Naive thymus-derived CD4-positive, alpha-beta T cell (primary cell): ENCODE measurements around the gene TSHZ2. TPM values are rescaled to one million over a fixed set of nuclear protein-coding genes. Genes with fewer than 3 reads are reported as not detected.

ENCODE experiments used
- ATAC-seq: fragments of 150-1000 bp; cut with Tn5 transposase; 2 replicates; pipeline ENCODE4 v1.10.0; 2021; ENCODE audit warnings: mild to moderate bottlenecking, moderate library complexity
- CTCF ChIA-PET: fragments of 350-600 bp; sonication (Branson Sonifier 250); formaldehyde crosslinking; loops from one replicate; lab custom pipeline; 2021; ENCODE audit warnings: antibody characterized with exemption; lab: Charles Lee
- POLR2A ChIA-PET: fragments of 350-600 bp; sonication (Branson Sonifier 250); formaldehyde crosslinking; loops from one replicate; lab custom pipeline; 2021; ENCODE audit warnings: antibody characterized with exemption, inconsistent platforms; lab: Charles Lee
- DNase-seq, 9 donors: peaks; one replicate each; pipeline versions ENCODE4 v3.0.0 to v3.0.0-alpha.2; 2020 to 2022; ENCODE audit warnings: mixed read lengths in 1 of 9
- H3K27ac ChIP-seq: one replicate; pipeline ENCODE4 v1.7.0; 2013; ENCODE audit warnings: mild to moderate bottlenecking, low read depth, low read length, moderate library complexity
- H3K27me3 ChIP-seq, 2 donors: one replicate each; pipeline ENCODE4 v1.7.0; 2013; ENCODE audit warnings: low read length in 2 of 2, mild to moderate bottlenecking in 2 of 2, moderate library complexity in 2 of 2; ENCODE audit not compliant: control insufficient read depth in 2 of 2, insufficient read depth in 2 of 2
- H3K36me3 ChIP-seq, 3 experiments: 1 replicate in 2 of 3; 2 replicates in 1 of 3; pipeline ENCODE4 v1.7.0; 2013; ENCODE audit warnings: low read length in 3 of 3, mild to moderate bottlenecking in 3 of 3, moderate library complexity in 1 of 3; ENCODE audit not compliant: insufficient read depth in 3 of 3, control insufficient read depth in 2 of 3
- H3K4me1 ChIP-seq, 2 donors: one replicate each; pipeline ENCODE4 v1.7.0; 2013; ENCODE audit warnings: low read length in 2 of 2, mild to moderate bottlenecking in 2 of 2, moderate library complexity in 1 of 2; ENCODE audit not compliant: control insufficient read depth in 2 of 2, insufficient read depth in 2 of 2
- H3K4me3 ChIP-seq: 2 replicates; pipeline ENCODE4 v1.7.0; 2013; ENCODE audit warnings: mild to moderate bottlenecking, low read length
- H3K9me3 ChIP-seq, 3 experiments: 1 replicate in 2 of 3; 2 replicates in 1 of 3; pipeline ENCODE4 v1.7.0; 2013; ENCODE audit warnings: low read length in 3 of 3; ENCODE audit not compliant: control insufficient read depth in 2 of 3
- H3K27ac Mint-ChIP-seq, 9 donors: one replicate each; pipeline ENCODE4 v1.8.0; 2020 to 2022; ENCODE audit warnings: mixed read lengths in 9 of 9, mild to moderate bottlenecking in 8 of 9, moderate library complexity in 5 of 9, inconsistent platforms in 2 of 9
- H3K27me3 Mint-ChIP-seq, 5 donors: one replicate each; pipeline ENCODE4 v1.8.0; 2021 to 2022; ENCODE audit warnings: mixed read lengths in 5 of 5, mild to moderate bottlenecking in 1 of 5
- H3K36me3 Mint-ChIP-seq, 5 donors: one replicate each; pipeline ENCODE4 v1.8.0; 2020 to 2022; ENCODE audit warnings: mixed read lengths in 5 of 5, mild to moderate bottlenecking in 3 of 5, inconsistent platforms in 1 of 5
- H3K4me1 Mint-ChIP-seq, 7 donors: one replicate each; pipeline ENCODE4 v1.8.0; 2020 to 2022; ENCODE audit warnings: mixed read lengths in 7 of 7, mild to moderate bottlenecking in 3 of 7, inconsistent platforms in 1 of 7
- H3K4me3 Mint-ChIP-seq, 10 donors: one replicate each; pipeline ENCODE4 v1.8.0; 2020 to 2022; ENCODE audit warnings: mild to moderate bottlenecking in 10 of 10, mixed read lengths in 10 of 10, moderate library complexity in 6 of 10, inconsistent platforms in 2 of 10
- H3K9me3 Mint-ChIP-seq, 11 donors: one replicate each; pipeline ENCODE4 v1.8.0; 2020 to 2022; ENCODE audit warnings: mixed read lengths in 11 of 11, mild to moderate bottlenecking in 4 of 11, inconsistent platforms in 1 of 11, moderate library complexity in 1 of 11
- intact Hi-C, 2 donors: fragments of 100-400 bp; cut with micrococcal nuclease; formaldehyde crosslinking; loops; one replicate each; pipeline ENCODE4 v1.15.1; 2023
- polyA plus RNA-seq, 2 donors: library from polyadenylated mRNA; unstranded; fragments of 300-500 nt; fragmentation: Illumina TruSeq; gene quantifications; one replicate each; pipeline ENCODE4 v1.2.3, GENCODE V29; 2021
- total RNA-seq, 6 experiments: library from RNA in 5 of 6; stranded (reverse) in 5 of 6; gene quantifications; 1 replicate in 5 of 6; 2 replicates in 1 of 6; pipeline ENCODE4 v1.2.3 and lab custom pipeline; 2021 to 2026

The TSHZ2 gene
- total and polyA plus RNA-seq, 7 experiments from 2014 or later, result 6.0 to 84.5 (median 42.5) TPM

DNA sequence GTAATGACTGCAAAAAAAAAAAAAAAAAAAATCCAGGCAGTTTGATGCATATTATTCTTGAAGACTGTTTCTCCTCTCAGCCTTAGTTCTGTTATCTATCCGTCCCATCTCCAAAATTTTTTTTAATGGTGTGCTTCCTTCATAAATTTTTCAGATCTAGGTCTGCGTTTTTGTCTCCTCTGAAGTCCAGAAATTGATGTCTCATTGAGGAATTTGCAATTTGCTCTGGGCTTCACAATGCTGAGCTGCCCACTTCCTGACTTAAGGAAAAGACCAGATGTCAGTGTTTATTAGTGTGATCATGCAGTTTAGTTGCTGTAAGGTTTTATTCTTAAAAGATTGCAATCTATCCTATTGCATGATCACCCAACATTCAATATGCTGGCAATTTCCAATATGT, 323.9 kb downstream of the TSHZ2 start:
- ChIA-PET CTCF (no interaction called here), POLR2A (no interaction called here)
- H3K36me3 ChIP-seq, result no peaks in the 10 kb centered on the region
- H3K4me1 ChIP-seq, result no peaks in the 10 kb centered on the region
- H3K4me3 Mint-ChIP-seq, result no peak overlapping the region
- peaks cover 0 to 22% (median 3%) of the 10 kb centered on the region in 5 donors for H3K36me3 Mint-ChIP-seq
- ATAC-seq (no peak), DNase-seq (no peak)
- H3K27me3 Mint-ChIP-seq, result peaks cover 0 to 4% (median 0%) of the 10 kb centered on the region in 5 donors
- no peaks in the 10 kb centered on the region for H3K9me3 Mint-ChIP-seq
- H3K9me3 ChIP-seq, result no peaks in the 10 kb centered on the region
- H3K27me3 ChIP-seq, result no peaks in the 10 kb centered on the region
- H3K27ac ChIP-seq, result no peak overlapping the region
- peaks cover 0 to 25% (median 0%) of the 10 kb centered on the region in 7 donors for H3K4me1 Mint-ChIP-seq
- intact Hi-C loops, result no loop called here
- H3K4me3 ChIP-seq, result no peak overlapping the region
- H3K27ac Mint-ChIP-seq, result no peak overlapping the region

DNA sequence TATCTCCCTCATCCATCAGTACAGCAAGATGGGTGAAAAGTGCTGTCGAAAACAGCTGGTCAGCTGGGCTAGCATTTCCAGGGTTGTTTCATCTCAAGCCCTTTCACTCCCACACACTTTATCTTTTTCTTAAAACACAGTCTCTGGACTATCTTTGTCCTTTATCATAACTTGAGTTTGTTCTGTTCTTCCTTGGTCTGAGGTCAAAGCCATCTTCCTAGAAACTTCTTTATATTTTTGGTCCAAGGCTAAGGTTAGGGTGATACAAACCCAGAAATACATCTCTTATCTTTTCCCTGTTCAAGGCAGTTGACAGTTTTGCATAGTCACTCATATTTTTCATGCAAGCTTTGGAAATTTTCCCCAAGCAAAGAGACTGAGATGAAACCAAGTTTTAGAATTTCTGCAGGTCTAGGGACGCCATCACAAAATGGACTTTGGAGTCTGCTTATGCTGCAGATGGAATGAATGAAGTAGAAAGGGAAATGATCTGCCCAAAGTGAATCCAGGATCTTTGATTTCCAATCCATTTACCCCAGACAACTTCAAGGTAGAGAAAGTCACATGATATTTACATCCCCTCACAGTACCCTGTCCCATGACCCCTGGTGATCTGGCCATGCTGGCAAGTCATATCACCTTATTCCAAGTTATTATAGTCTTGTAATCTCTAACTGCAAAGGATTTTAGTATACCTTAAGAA, 324.4 kb downstream of the TSHZ2 start:
- Histone ChIP-seq H3K4me3 (no peak overlapping the region), H3K36me3 (no peaks in the 10 kb centered on the region), H3K9me3 (no peaks in the 10 kb centered on the region), H3K4me1 (no peaks in the 10 kb centered on the region), H3K27me3 (no peaks in the 10 kb centered on the region), H3K27ac (no peak overlapping the region)
- H3K9me3 Mint-ChIP-seq, result no peaks in the 10 kb centered on the region
- no peak for DNase-seq
- H3K36me3 Mint-ChIP-seq, result peaks cover 0 to 22% (median 3%) of the 10 kb centered on the region in 5 donors
- H3K4me3 Mint-ChIP-seq, result no peak overlapping the region
- H3K27me3 Mint-ChIP-seq, result peaks cover 0 to 4% (median 0%) of the 10 kb centered on the region in 5 donors
- ChIA-PET CTCF (no interaction called here), POLR2A (no interaction called here)
- ATAC-seq, result no peak
- H3K27ac Mint-ChIP-seq, result no peak overlapping the region
- intact Hi-C loops, result no loop called here
- H3K4me1 Mint-ChIP-seq, result peaks cover 0 to 25% (median 0%) of the 10 kb centered on the region in 7 donors

DNA sequence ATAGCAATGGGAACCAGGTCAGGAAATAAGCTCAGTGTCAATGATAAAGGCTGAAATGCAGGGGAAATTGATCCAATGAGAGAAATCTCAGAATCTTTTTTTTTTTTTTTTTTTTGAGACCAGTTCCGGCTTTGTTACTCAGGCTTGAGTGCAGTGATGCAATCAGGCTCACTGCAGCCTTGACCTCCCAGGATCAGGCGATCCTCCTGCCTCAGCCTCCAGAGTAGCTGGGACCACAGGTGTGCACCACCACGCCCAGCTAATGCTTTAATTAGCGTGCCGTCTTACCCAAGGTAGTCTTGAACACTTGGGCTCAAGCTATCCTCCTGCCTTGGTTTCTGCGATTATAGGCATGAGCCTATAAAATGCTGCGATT, 325.0 kb downstream of the TSHZ2 start:
- no peak overlapping the region for H3K27ac Mint-ChIP-seq
- DNase-seq (no peak), ATAC-seq (no peak)
- peaks cover 0 to 25% (median 0%) of the 10 kb centered on the region in 7 donors for H3K4me1 Mint-ChIP-seq
- Histone ChIP-seq H3K4me1 (peaks cover 0 to 3% of the 10 kb centered on the region in 2 donors), H3K4me3 (no peak overlapping the region), H3K27ac (no peak overlapping the region), H3K36me3 (no peaks in the 10 kb centered on the region), H3K9me3 (no peaks in the 10 kb centered on the region), H3K27me3 (no peaks in the 10 kb centered on the region)
- H3K9me3 Mint-ChIP-seq, result no peaks in the 10 kb centered on the region
- CTCF ChIA-PET, result no interaction called here
- POLR2A ChIA-PET, result no interaction called here
- H3K36me3 Mint-ChIP-seq, result peaks cover 0 to 22% (median 3%) of the 10 kb centered on the region in 5 donors
- no peak overlapping the region for H3K4me3 Mint-ChIP-seq
- intact Hi-C loops, result no loop called here
- H3K27me3 Mint-ChIP-seq, result peaks cover 0 to 4% (median 0%) of the 10 kb centered on the region in 5 donors

DNA sequence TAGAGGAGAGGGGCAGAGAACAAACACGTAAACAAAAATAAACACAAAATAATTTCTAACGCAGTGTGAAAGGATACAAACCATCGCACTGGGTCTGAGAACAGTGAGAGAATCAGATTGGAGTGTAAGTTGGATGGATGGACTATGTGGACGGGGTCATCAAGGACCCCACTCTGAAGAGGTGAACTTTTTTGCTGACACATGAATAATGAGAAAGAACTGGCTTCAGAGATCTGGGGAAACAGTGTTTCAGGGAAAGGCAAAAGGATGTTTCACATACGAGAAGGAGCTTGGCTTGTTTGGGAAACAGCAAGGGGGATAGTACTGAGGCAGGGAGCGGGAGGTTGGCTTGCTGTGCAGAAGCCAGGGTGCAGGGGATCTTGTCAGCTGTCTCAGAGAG, 326.1 kb downstream of the TSHZ2 start:
- intact Hi-C loops, result no loop called here
- Mint-ChIP-seq H3K27me3 (peaks cover 0 to 4% (median 0%) of the 10 kb centered on the region in 5 donors), H3K27ac (no peak overlapping the region), H3K4me3 (peak overlapping the region in 1 of 10 donors; percentile 6), H3K9me3 (no peaks in the 10 kb centered on the region), H3K36me3 (peaks cover 2 to 22% (median 8%) of the 10 kb centered on the region in 5 donors), H3K4me1 (peaks cover 0 to 25% (median 0%) of the 10 kb centered on the region in 7 donors)
- POLR2A ChIA-PET, result interaction anchor here (0.6 kb wide), 1 partner anchor 85 kb away, joined by 3 read pairs; no protein-coding TSS in a partner anchor
- peaks cover 0 to 3% of the 10 kb centered on the region in 2 donors for H3K4me1 ChIP-seq
- CTCF ChIA-PET, result no interaction called here
- ATAC-seq (no peak), DNase-seq (no peak)
- H3K4me3 ChIP-seq, result no peak overlapping the region
- no peaks in the 10 kb centered on the region for H3K9me3 ChIP-seq
- H3K36me3 ChIP-seq, result no peaks in the 10 kb centered on the region
- H3K27ac ChIP-seq, result no peak overlapping the region
- no peaks in the 10 kb centered on the region for H3K27me3 ChIP-seq

DNA sequence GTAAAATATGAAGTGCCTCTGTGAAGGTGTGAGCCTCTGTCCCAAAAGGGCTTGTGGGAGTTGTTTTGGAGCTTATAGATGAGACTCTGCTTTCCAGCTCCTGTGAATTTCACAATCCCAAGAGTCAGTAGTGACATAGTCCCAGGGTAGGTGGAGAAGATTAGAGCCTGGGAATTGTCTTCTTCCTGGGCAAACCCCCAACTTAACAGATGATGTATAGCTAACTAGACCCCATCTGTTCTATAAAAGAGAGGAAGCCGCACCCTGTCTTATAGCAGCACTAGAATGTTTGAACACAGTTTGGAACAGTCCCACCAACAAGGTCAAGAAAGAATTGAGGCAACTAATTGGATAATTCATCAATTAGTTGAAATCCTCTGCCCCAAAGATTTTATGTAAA, 326.8 kb downstream of the TSHZ2 start:
- H3K27ac Mint-ChIP-seq, result no peak overlapping the region
- POLR2A ChIA-PET, result no interaction called here
- peaks cover 0 to 25% (median 0%) of the 10 kb centered on the region in 7 donors for H3K4me1 Mint-ChIP-seq
- Histone ChIP-seq H3K4me3 (no peak overlapping the region), H3K27ac (no peak overlapping the region), H3K36me3 (no peaks in the 10 kb centered on the region), H3K9me3 (no peaks in the 10 kb centered on the region), H3K27me3 (no peaks in the 10 kb centered on the region), H3K4me1 (peaks cover 0 to 3% of the 10 kb centered on the region in 2 donors)
- H3K9me3 Mint-ChIP-seq, result no peaks in the 10 kb centered on the region
- intact Hi-C loops, result no loop called here
- DNase-seq, result no peak
- no peak for ATAC-seq
- peaks cover 0 to 4% (median 0%) of the 10 kb centered on the region in 5 donors for H3K27me3 Mint-ChIP-seq
- H3K36me3 Mint-ChIP-seq, result peaks cover 2 to 22% (median 8%) of the 10 kb centered on the region in 5 donors
- CTCF ChIA-PET, result interaction anchor here (0.7 kb wide), 1 partner anchor 63 kb away, joined by 4 read pairs; no protein-coding TSS in a partner anchor
- H3K4me3 Mint-ChIP-seq, result no peak overlapping the region

DNA sequence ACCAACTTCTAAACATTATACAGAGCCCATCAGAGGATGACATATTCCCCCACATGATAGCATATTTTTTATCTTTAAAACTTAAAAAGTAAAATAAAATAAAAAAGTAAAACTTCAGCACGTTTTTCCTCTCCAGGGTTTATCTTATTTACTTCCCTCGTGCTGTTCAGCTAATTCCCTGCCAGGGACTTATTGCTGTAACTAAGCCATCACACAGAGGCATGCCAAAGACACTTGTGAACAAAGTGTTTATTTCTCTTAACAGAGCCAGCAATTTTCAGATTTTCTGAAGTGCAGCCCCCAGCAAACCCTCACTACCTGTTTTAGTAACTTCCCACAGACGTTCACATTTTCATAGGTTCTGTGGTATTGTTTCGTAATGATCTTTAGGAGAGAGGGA, 327.7 kb downstream of the TSHZ2 start:
- Histone ChIP-seq H3K4me3 (no peak overlapping the region), H3K27me3 (no peaks in the 10 kb centered on the region), H3K36me3 (no peaks in the 10 kb centered on the region), H3K27ac (no peak overlapping the region), H3K4me1 (peaks cover 0 to 3% of the 10 kb centered on the region in 2 donors), H3K9me3 (no peaks in the 10 kb centered on the region)
- no peak overlapping the region for H3K4me3 Mint-ChIP-seq
- CTCF ChIA-PET, result no interaction called here
- H3K27me3 Mint-ChIP-seq, result peaks cover 0 to 4% (median 0%) of the 10 kb centered on the region in 5 donors
- DNase-seq, result no peak
- H3K9me3 Mint-ChIP-seq, result no peaks in the 10 kb centered on the region
- peaks cover 0 to 17% (median 0%) of the 10 kb centered on the region in 7 donors for H3K4me1 Mint-ChIP-seq
- no peak for ATAC-seq
- intact Hi-C loops, result no loop called here
- H3K27ac Mint-ChIP-seq, result no peak overlapping the region
- H3K36me3 Mint-ChIP-seq, result peaks cover 0 to 24% (median 6%) of the 10 kb centered on the region in 5 donors
- POLR2A ChIA-PET, result no interaction called here

DNA sequence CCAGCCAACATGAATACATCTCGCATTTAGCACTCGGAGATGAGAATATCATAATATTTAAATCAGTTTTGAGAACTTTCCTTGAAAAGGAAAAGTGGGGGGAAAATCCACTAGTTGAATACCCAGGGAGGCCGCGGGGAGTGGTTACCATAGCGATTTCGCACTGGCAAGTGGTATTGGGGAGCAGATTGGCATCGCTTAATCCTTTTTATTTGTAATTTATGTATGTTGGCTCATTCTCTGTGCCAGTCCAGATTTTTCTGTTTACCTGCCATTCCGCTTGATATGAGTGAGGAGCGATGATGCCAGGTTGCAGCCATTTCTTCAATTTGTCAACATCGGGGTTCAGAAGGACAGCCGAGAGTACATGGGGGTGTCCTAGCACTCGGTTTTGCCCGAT, 329.7 kb downstream of the TSHZ2 start:
- Mint-ChIP-seq H3K36me3 (peaks cover 0 to 20% (median 6%) of the 10 kb centered on the region in 5 donors), H3K27me3 (peaks cover 0 to 4% (median 0%) of the 10 kb centered on the region in 5 donors), H3K4me3 (no peak overlapping the region), H3K9me3 (no peaks in the 10 kb centered on the region), H3K27ac (no peak overlapping the region), H3K4me1 (peaks cover 0 to 7% (median 0%) of the 10 kb centered on the region in 7 donors)
- Histone ChIP-seq H3K4me3 (no peak overlapping the region), H3K36me3 (no peaks in the 10 kb centered on the region), H3K9me3 (no peaks in the 10 kb centered on the region), H3K27me3 (no peaks in the 10 kb centered on the region), H3K27ac (no peak overlapping the region), H3K4me1 (peaks cover 0 to 3% of the 10 kb centered on the region in 2 donors)
- intact Hi-C loops, result no loop called here
- CTCF ChIA-PET, result no interaction called here
- no peak for DNase-seq
- ATAC-seq, result no peak
- POLR2A ChIA-PET, result no interaction called here
